Spleen (tissue), 11 donors: Measurements from ENCODE around the gene ITGB2. TPM values are rescaled to one million over a fixed set of nuclear protein-coding genes. Genes with fewer than 3 reads are reported as not detected.

ENCODE experiments used
- DNase-seq: peaks from one replicate; pipeline ENCODE4 v3.0.0-alpha.2; 2020
- H3K27ac ChIP-seq, 8 donors: fragments of 200-600 bp; sonication (generic) in 7 of 8; 1 replicate in 4 of 8; 2 replicates in 4 of 8; pipeline versions ENCODE4 v1.5.0 to v1.8.0; 2016 to 2021; ENCODE audit warnings: inconsistent platforms in 4 of 8, mild to moderate bottlenecking in 4 of 8, moderate library complexity in 1 of 8
- H3K27me3 ChIP-seq, 7 donors: fragments of 200-600 bp; sonication (generic) in 6 of 7; replicated peaks in 1 of 7; 1 replicate in 4 of 7; 2 replicates in 3 of 7; pipeline versions ENCODE4 v1.5.0 to v1.8.0; 2016 to 2021; ENCODE audit warnings: inconsistent platforms in 3 of 7, mild to moderate bottlenecking in 1 of 7
- H3K36me3 ChIP-seq, 6 donors: fragments of 200-600 bp; sonication (generic) in 5 of 6; 1 replicate in 4 of 6; 2 replicates in 2 of 6; pipeline versions ENCODE4 v1.5.0 to v1.8.0; 2016 to 2021; ENCODE audit warnings: inconsistent platforms in 2 of 6
- H3K4me1 ChIP-seq, 6 donors: fragments of 200-600 bp; sonication (generic) in 5 of 6; 1 replicate in 3 of 6; 2 replicates in 3 of 6; pipeline versions ENCODE4 v1.5.0 to v1.8.0; 2016 to 2021; ENCODE audit warnings: inconsistent platforms in 3 of 6
- H3K4me3 ChIP-seq, 8 donors: fragments of 200-600 bp; sonication (generic) in 7 of 8; 1 replicate in 4 of 8; 2 replicates in 4 of 8; pipeline versions ENCODE4 v1.5.0 to v1.8.0; 2016 to 2021; ENCODE audit warnings: inconsistent platforms in 4 of 8, mild to moderate bottlenecking in 4 of 8, moderate library complexity in 2 of 8
- H3K9me3 ChIP-seq, 8 donors: fragments of 200-600 bp; sonication (generic) in 7 of 8; 1 replicate in 4 of 8; 2 replicates in 4 of 8; pipeline versions ENCODE4 v1.5.0 to v1.8.0; 2016 to 2021; ENCODE audit warnings: inconsistent platforms in 4 of 8
- POLR2A ChIP-seq, 3 donors: fragments of 450-650 bp; IDR thresholded peaks; one replicate each; pipeline ENCODE4 v1.5.1; 2017; ENCODE audit warnings: antibody characterized with exemption in 3 of 3, mild to moderate bottlenecking in 1 of 3
- POLR2AphosphoS5 ChIP-seq, 3 donors: sonication (generic); formaldehyde crosslinking; IDR thresholded peaks; one replicate each; pipeline ENCODE4 v1.5.1; 2017; ENCODE audit warnings: antibody characterized with exemption in 3 of 3
- WGBS, 5 donors: extraction: QIAGEN DNeasy Blood & Tissue Kit in 3 of 5; methylation state at CpG; one replicate each; pipeline versions ENCODE4 v1.1.5 to v1.1.7; 2013 to 2018; 5-methylcytosine and 5-hydroxymethylcytosine counted together
- intact Hi-C: fragments of 100-400 bp; cut with DNase I; formaldehyde crosslinking; loops from one replicate; pipeline ENCODE4 v1.15.0; 2023; ENCODE audit warnings: low total_unique reads
- polyA plus RNA-seq, 3 donors: library from polyadenylated mRNA; stranded (reverse); fragments of 200-250 nt; gene quantifications; one replicate each; pipeline ENCODE4 v1.2.1, GENCODE V29; 2013
- total RNA-seq, 7 donors: library from RNA; depleted of rRNA in 3 of 7; stranded (reverse); fragments of >200 nt in 3 of 7; fragmentation: NEBNext Ultra II Directional in 4 of 7; extraction: Animal tissue kit (Norgen Biotek cat#: 25700) in 4 of 7; gene quantifications; one replicate each; pipeline versions ENCODE4 v1.1.0 to v1.2.1, GENCODE V29; 2016 to 2021
- TF ChIP-seq, protein P1 (sequence below), 11 experiments: fragments of 200-600 bp in 7 of 11; fragments of 450-650 bp in 4 of 11; sonication (generic) in 4 of 11; IDR thresholded peaks in 8 of 11; conservative IDR thresholded peaks in 3 of 11; 1 replicate in 7 of 11; 2 replicates in 4 of 11; pipeline versions ENCODE4 v1.4.0 to v1.8.0; 2016 to 2021; ENCODE audit warnings: antibody characterized with exemption in 11 of 11, inconsistent platforms in 4 of 11, mild to moderate bottlenecking in 1 of 11
- donor health status: healthy with polysubstance abuse.
- donor health status: DM: no; HTN: no; CAD: no; lungs with moderate emphysema.
- donor health status: DM: no; HTN: no; CAD: no.
- donor health status: Bipolar disorder and iron deficiency.
- donor health status: healthy.
- donor health status: DM: no; HTN: no; CAD: no.
- donor health status: DM: yes; HTN: yes; CAD: no.

ITGB2 gene
- total and polyA plus RNA-seq, 10 donors: 92.1 to 754 (median 338) TPM

GRCh38 chr21:44893278-44893556 is 27.5 kb downstream of the ITGB2 start:
- H3K4me3 ChIP-seq: no peak overlapping the region
- DNase-seq: no peak
- TF ChIP-seq POLR2AphosphoS5 (IDR thresholded peaks at IDR 0.05) (peak in 1 of 3 donors; percentile 60), POLR2A (IDR thresholded peaks at IDR 0.05) (no peak)
- TF ChIP-seq, protein P1, sequence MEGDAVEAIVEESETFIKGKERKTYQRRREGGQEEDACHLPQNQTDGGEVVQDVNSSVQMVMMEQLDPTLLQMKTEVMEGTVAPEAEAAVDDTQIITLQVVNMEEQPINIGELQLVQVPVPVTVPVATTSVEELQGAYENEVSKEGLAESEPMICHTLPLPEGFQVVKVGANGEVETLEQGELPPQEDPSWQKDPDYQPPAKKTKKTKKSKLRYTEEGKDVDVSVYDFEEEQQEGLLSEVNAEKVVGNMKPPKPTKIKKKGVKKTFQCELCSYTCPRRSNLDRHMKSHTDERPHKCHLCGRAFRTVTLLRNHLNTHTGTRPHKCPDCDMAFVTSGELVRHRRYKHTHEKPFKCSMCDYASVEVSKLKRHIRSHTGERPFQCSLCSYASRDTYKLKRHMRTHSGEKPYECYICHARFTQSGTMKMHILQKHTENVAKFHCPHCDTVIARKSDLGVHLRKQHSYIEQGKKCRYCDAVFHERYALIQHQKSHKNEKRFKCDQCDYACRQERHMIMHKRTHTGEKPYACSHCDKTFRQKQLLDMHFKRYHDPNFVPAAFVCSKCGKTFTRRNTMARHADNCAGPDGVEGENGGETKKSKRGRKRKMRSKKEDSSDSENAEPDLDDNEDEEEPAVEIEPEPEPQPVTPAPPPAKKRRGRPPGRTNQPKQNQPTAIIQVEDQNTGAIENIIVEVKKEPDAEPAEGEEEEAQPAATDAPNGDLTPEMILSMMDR (IDR thresholded peaks at IDR 0.05 in 8 of 11, conservative IDR thresholded peaks at IDR 0.05 in 3 of 11): no peak
- peak overlapping the region in 5 of 8 donors; percentile 26 to 61 (median 31) for H3K27ac ChIP-seq
- 86 to 100% (median 93%) methylated on average over 5 to 7 of the region's 7 CpGs for WGBS, 5 donors
- H3K27me3 ChIP-seq: no peaks in the 10 kb centered on the region
- intact Hi-C loops: loop anchor here (5.0 kb wide), 1 partner anchor 39 kb away; no protein-coding TSS in a partner anchor
- H3K9me3 ChIP-seq: no peaks in the 10 kb centered on the region
- H3K4me1 ChIP-seq: peaks cover 0 to 80% (median 30%) of the 10 kb centered on the region in 6 donors
- peaks cover 0 to 99% (median 70%) of the 10 kb centered on the region in 6 donors for H3K36me3 ChIP-seq

DNA sequence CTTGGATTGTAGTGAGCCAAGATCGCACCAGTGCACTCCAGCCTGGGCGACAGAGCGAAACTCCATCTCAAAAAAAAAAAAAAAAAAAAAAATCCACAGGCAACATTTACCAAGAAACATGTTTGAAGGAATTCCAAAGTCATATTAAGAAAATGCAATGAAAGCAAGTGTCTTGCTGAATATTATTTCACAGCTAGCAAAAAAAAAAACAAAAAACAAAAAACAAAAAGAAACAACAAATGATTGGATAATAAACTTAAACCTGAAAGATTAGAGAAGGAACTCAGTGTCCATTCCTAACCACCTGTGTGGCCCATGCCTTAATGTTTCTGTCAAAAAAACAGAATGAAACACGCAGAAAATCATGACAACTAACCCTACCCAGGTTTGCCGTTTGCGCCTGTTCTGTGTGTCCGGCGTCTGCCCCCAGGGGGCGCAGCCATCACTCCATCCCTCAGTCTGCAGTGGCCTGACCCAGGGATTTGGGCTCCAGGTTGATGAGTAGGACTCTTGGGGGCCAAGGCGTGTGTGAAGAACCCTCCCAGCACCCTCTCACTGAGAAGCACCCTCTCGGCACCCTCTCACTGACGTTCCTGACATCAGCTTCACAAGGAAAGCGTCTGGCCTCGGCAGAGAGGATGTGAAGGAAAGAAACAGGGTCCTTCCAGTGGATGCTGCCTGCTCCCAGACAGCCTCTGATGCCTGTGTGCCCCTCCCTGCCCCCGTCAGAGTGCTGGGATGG is 28.0 kb downstream of the ITGB2 start:
- no peaks in the 10 kb centered on the region for H3K27me3 ChIP-seq
- H3K4me3 ChIP-seq: no peak overlapping the region
- H3K9me3 ChIP-seq: no peaks in the 10 kb centered on the region
- H3K4me1 ChIP-seq: peaks cover 0 to 80% (median 28%) of the 10 kb centered on the region in 6 donors
- H3K36me3 ChIP-seq: peaks cover 0 to 99% (median 70%) of the 10 kb centered on the region in 6 donors
- TF ChIP-seq POLR2AphosphoS5 (IDR thresholded peaks at IDR 0.05) (peak; percentile 67 to 78 (median 73)), POLR2A (IDR thresholded peaks at IDR 0.05) (no peak)
- TF ChIP-seq, protein P1 (IDR thresholded peaks at IDR 0.05 in 8 of 11, conservative IDR thresholded peaks at IDR 0.05 in 3 of 11): peak; percentile 85 to 96 (median 93)
- 31 to 46% (median 40%) methylated on average over 10 to 15 of the region's 15 CpGs for WGBS, 5 donors
- DNase-seq: peak; percentile 93
- intact Hi-C loops: loop anchor here (5.0 kb wide), 1 partner anchor 40 kb away; no protein-coding TSS in a partner anchor
- H3K27ac ChIP-seq: peak overlapping the region in 5 of 8 donors; percentile 26 to 61 (median 31)

DNA sequence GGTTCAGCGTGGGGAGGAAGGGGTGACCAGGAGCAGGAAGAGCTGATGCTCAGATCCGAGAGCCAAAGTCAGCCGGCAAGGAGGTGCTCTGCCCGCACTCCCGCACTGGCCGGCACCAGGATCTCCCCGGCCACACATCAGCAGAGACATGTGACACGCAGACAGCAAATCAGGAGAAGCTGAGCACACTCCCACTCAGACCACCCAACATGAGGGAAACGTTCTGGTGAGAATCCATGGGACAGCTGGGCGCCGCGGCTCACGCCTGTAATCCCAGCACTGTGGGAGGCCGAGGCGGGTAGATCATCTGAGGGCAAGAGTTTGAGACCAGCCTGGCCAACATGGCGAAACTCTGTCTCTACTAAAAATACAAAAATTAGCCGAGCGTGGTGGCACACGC is 28.6 kb downstream of the ITGB2 start:
- WGBS, 5 donors: 85 to 95% (median 87%) methylated on average over 12 to 19 of the region's 19 CpGs
- DNase-seq: no peak
- peaks cover 0 to 79% (median 24%) of the 10 kb centered on the region in 6 donors for H3K4me1 ChIP-seq
- no peaks in the 10 kb centered on the region for H3K27me3 ChIP-seq
- no peaks in the 10 kb centered on the region for H3K9me3 ChIP-seq
- intact Hi-C loops: loop anchor here (5.0 kb wide), 1 partner anchor 40 kb away; no protein-coding TSS in a partner anchor
- H3K36me3 ChIP-seq: peaks cover 0 to 99% (median 71%) of the 10 kb centered on the region in 6 donors
- H3K4me3 ChIP-seq: no peak overlapping the region
- H3K27ac ChIP-seq: peak overlapping the region in 1 of 8 donors; percentile 9
- TF ChIP-seq, protein P1 (IDR thresholded peaks at IDR 0.05 in 8 of 11, conservative IDR thresholded peaks at IDR 0.05 in 3 of 11): no peak
- TF ChIP-seq POLR2AphosphoS5 (IDR thresholded peaks at IDR 0.05) (no peak), POLR2A (IDR thresholded peaks at IDR 0.05) (no peak)

- 89 to 97% (median 91%) methylated on average over 12 to 15 of the region's 15 CpGs for WGBS, 5 donors
- DNase-seq: no peak
- Histone ChIP-seq H3K4me3 (no peak overlapping the region), H3K4me1 (peaks cover 0 to 74% (median 21%) of the 10 kb centered on the region in 6 donors), H3K27ac (peak overlapping the region in 2 of 8 donors; percentile 9 to 11), H3K36me3 (peaks cover 0 to 99% (median 71%) of the 10 kb centered on the region in 6 donors), H3K27me3 (no peaks in the 10 kb centered on the region), H3K9me3 (no peaks in the 10 kb centered on the region)
- TF ChIP-seq POLR2A (IDR thresholded peaks at IDR 0.05): no peak
- peak in 1 of 3 donors; percentile 53 for TF ChIP-seq POLR2AphosphoS5 (IDR thresholded peaks at IDR 0.05)
- intact Hi-C loops: loop anchor here (5.0 kb wide), 1 partner anchor 41 kb away; no protein-coding TSS in a partner anchor
These were observed 29.1 kb downstream of the ITGB2 start for GRCh38 chr21:44891631-44892031.
